OCI-LY1 (cell line): ENCODE results near the gene SNRNP35.

ENCODE experiments used
- H2AFZ ChIP-seq: fragments of 200-600 bp; sonication (generic), shearing (Covaris generic); 2 replicates; pipeline ENCODE4 v1.6.0; 2014; ENCODE audit warnings: antibody characterized with exemption, mild to moderate bottlenecking, low read length
- H3F3A ChIP-seq: fragments of 200-600 bp; sonication (generic), shearing (Covaris generic); 2 replicates; pipeline ENCODE4 v1.6.0; 2014; ENCODE audit warnings: mild to moderate bottlenecking, antibody characterized with exemption, low read length, moderate library complexity; ENCODE audit not compliant: insufficient read depth
- H3K27ac ChIP-seq: fragments of 200-600 bp; sonication (generic); 2 replicates; pipeline ENCODE4 v1.5.1; 2014; ENCODE audit warnings: low read length, mixed run types, mild to moderate bottlenecking, low read depth; ENCODE audit not compliant: poor library complexity, severe bottlenecking
- H3K27me3 ChIP-seq: fragments of 200-600 bp; sonication (generic); 2 replicates; pipeline ENCODE4 v1.6.0; 2014; ENCODE audit warnings: antibody characterized with exemption, mild to moderate bottlenecking, low read length, moderate library complexity; ENCODE audit not compliant: insufficient read depth
- H3K36me3 ChIP-seq: fragments of 200-600 bp; sonication (generic); 2 replicates; pipeline ENCODE4 v1.6.1; 2014; ENCODE audit warnings: mild to moderate bottlenecking, antibody characterized with exemption, low read length, moderate library complexity, mixed read lengths; ENCODE audit not compliant: insufficient read depth
- H3K4me1 ChIP-seq: fragments of 200-600 bp; sonication (generic); 2 replicates; pipeline ENCODE4 v1.5.1; 2014; ENCODE audit warnings: mild to moderate bottlenecking, low read length, moderate library complexity; ENCODE audit not compliant: insufficient read depth, severe bottlenecking
- H3K4me2 ChIP-seq: fragments of 200-600 bp; sonication (generic), shearing (Covaris generic); 2 replicates; pipeline ENCODE4 v1.6.1; 2014; ENCODE audit warnings: low read length
- H3K4me3 ChIP-seq: fragments of 200-600 bp; sonication (generic); 2 replicates; pipeline ENCODE4 v1.5.1; 2014; ENCODE audit warnings: low read length, low read depth, mild to moderate bottlenecking, mixed read lengths; ENCODE audit not compliant: poor library complexity, severe bottlenecking
- H3K79me2 ChIP-seq: fragments of 200-600 bp; shearing (Covaris generic); 2 replicates; pipeline ENCODE4 v1.6.1; 2016; ENCODE audit warnings: mixed run types, low read length, mixed read lengths; ENCODE audit not compliant: insufficient read depth
- H3K9ac ChIP-seq: fragments of 200-600 bp; sonication (generic), shearing (Covaris generic); 2 replicates; pipeline ENCODE4 v1.6.1; 2014; ENCODE audit warnings: mild to moderate bottlenecking, low read length, mixed read lengths
- H3K9me2 ChIP-seq: fragments of 200-600 bp; sonication (generic), shearing (Covaris generic); 2 replicates; pipeline ENCODE4 v1.6.1; 2014; ENCODE audit warnings: low read depth, mild to moderate bottlenecking, low read length, mixed read lengths
- H3K9me3 ChIP-seq: fragments of 200-600 bp; shearing (Covaris generic); 2 replicates; pipeline ENCODE4 v1.6.1; 2014; ENCODE audit warnings: low read length, mixed read lengths
- H4K20me1 ChIP-seq: fragments of 200-600 bp; sonication (generic), shearing (Covaris generic); 2 replicates; pipeline ENCODE4 v1.6.0; 2016; ENCODE audit warnings: mild to moderate bottlenecking, low read length; ENCODE audit not compliant: insufficient read depth
- EZH2 ChIP-seq: fragments of 200-600 bp; sonication (generic), shearing (Covaris generic); IDR thresholded peaks from 2 replicates; pipeline ENCODE4 v1.8.0; 2017; ENCODE audit warnings: borderline replicate concordance, mixed run types, mild to moderate bottlenecking, antibody characterized with exemption, low read length, moderate library complexity, mixed read lengths
- TF ChIP-seq, protein P1 (sequence below): fragments of 200-600 bp; sonication (generic), shearing (Covaris generic); IDR thresholded peaks from 2 replicates; pipeline ENCODE4 v1.5.1; 2017; ENCODE audit warnings: mild to moderate bottlenecking, antibody characterized with exemption, low read length, moderate library complexity, mixed read lengths

The SNRNP35 gene

GRCh38 chr12:123475246-123475703 lies 17.3 kb downstream of the SNRNP35 start:
- H3K9ac ChIP-seq: peak overlapping the region; percentile 37
- H3K4me2 ChIP-seq: peak overlapping the region; percentile 69
- H3K27ac ChIP-seq: peak overlapping the region; percentile 93
- no peak overlapping the region for H2AFZ ChIP-seq
- H3F3A ChIP-seq: peaks cover 5% of the 10 kb centered on the region; the same call in 1 of the 2 replicates
- no peaks in the 10 kb centered on the region for H4K20me1 ChIP-seq
- no peaks in the 10 kb centered on the region for H3K9me2 ChIP-seq
- H3K4me3 ChIP-seq: peak overlapping the region; percentile 45
- no peaks in the 10 kb centered on the region for H3K79me2 ChIP-seq
- TF ChIP-seq, protein P1, sequence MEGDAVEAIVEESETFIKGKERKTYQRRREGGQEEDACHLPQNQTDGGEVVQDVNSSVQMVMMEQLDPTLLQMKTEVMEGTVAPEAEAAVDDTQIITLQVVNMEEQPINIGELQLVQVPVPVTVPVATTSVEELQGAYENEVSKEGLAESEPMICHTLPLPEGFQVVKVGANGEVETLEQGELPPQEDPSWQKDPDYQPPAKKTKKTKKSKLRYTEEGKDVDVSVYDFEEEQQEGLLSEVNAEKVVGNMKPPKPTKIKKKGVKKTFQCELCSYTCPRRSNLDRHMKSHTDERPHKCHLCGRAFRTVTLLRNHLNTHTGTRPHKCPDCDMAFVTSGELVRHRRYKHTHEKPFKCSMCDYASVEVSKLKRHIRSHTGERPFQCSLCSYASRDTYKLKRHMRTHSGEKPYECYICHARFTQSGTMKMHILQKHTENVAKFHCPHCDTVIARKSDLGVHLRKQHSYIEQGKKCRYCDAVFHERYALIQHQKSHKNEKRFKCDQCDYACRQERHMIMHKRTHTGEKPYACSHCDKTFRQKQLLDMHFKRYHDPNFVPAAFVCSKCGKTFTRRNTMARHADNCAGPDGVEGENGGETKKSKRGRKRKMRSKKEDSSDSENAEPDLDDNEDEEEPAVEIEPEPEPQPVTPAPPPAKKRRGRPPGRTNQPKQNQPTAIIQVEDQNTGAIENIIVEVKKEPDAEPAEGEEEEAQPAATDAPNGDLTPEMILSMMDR: no peak
- no peak for TF ChIP-seq EZH2
- H3K9me3 ChIP-seq: no peaks in the 10 kb centered on the region
- H3K4me1 ChIP-seq: peaks cover 65% of the 10 kb centered on the region
- no peaks in the 10 kb centered on the region for H3K27me3 ChIP-seq
- peaks cover 14% of the 10 kb centered on the region; the same call in 1 of the 2 replicates for H3K36me3 ChIP-seq

DNA sequence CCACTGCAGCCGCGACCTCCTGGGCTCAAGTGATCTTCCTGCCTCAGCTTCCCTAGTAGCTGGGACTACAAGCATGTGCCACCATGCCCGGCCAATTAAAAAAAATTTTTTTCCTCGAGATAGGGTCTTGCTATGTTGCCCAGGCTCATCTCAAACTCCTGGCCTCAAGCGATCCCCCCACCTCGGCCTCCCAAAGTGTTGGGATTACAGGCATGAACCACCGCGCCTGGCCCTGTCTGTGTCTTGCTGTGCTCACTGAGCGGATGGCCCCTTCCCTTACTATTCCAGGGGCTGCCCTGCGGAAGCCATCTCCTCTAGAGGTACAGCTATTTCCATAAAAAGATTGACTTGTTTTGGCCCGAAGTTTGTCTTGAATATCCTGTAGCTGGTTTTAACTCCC lies 20.1 kb downstream of the SNRNP35 start:
- TF ChIP-seq, protein P1: no peak
- TF ChIP-seq EZH2: no peak

DNA sequence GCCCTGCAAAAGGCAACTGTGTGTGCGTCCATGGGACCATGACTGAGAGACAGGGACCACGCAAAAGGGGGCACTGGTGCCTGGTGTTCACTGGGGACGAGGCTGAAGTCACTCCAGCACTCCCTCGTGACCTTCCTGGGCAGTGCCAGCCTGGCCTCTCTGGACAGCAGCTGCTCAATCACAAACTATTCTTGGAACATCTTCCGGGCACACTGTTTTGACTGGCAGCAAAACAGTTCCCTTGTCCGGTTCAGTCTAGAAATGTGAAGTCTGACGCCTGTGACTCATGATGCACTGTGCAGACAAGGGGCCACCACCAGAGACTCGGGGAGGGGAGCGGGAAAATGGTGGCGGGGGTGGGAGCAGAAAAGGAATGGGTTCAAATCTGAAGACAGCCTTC lies 20.8 kb downstream of the SNRNP35 start:
- H3K4me2 ChIP-seq: no peak overlapping the region; the same call in 1 of the 2 replicates
- H3K36me3 ChIP-seq: no peaks in the 10 kb centered on the region
- H3K79me2 ChIP-seq: no peaks in the 10 kb centered on the region
- no peak overlapping the region for H3K4me3 ChIP-seq
- no peaks in the 10 kb centered on the region for H3K9me3 ChIP-seq
- TF ChIP-seq, protein P1: no peak
- TF ChIP-seq EZH2: no peak
- no peak overlapping the region for H2AFZ ChIP-seq
- no peaks in the 10 kb centered on the region for H4K20me1 ChIP-seq
- H3K9me2 ChIP-seq: no peaks in the 10 kb centered on the region
- H3K9ac ChIP-seq: no peak overlapping the region; the same call in 1 of the 2 replicates
- H3F3A ChIP-seq: peaks cover 5% of the 10 kb centered on the region; the same call in 1 of the 2 replicates
- H3K27me3 ChIP-seq: no peaks in the 10 kb centered on the region
- peak overlapping the region; percentile 61 for H3K27ac ChIP-seq
- H3K4me1 ChIP-seq: peaks cover 81% of the 10 kb centered on the region

More for the DNA sequence above, 20.1 kb downstream of the SNRNP35 start:
- Histone ChIP-seq H3K4me1 (peaks cover 81% of the 10 kb centered on the region), H3K9ac (no peak overlapping the region), H3K27ac (peak overlapping the region; percentile 61), H3F3A (peaks cover 5% of the 10 kb centered on the region; the same call in 1 of the 2 replicates), H3K4me3 (no peak overlapping the region), H3K9me2 (no peaks in the 10 kb centered on the region), H2AFZ (no peak overlapping the region), H3K27me3 (no peaks in the 10 kb centered on the region), H4K20me1 (no peaks in the 10 kb centered on the region), H3K79me2 (no peaks in the 10 kb centered on the region), H3K4me2 (no peak overlapping the region), H3K9me3 (no peaks in the 10 kb centered on the region), H3K36me3 (no peaks in the 10 kb centered on the region)
